HepG2 (cell line): ENCODE measurements around the gene RIIAD1. TPM values are rescaled to one million over a fixed set of nuclear protein-coding genes. Genes with fewer than 3 reads are reported as not detected.

Source experiments
- CHD4 ChIP-seq: fragments of 200-600 bp; sonication (generic); IDR thresholded peaks from 2 replicates; pipeline ENCODE4 v1.7.0; 2017; ENCODE audit warnings: mild to moderate bottlenecking, low read length, borderline replicate concordance
- DNMT3B ChIP-seq: conservative IDR thresholded peaks from 2 replicates; pipeline ENCODE4 v1.6.1; 2016; ENCODE audit warnings: missing biosample characterization, control low read depth
- MEIS2 ChIP-seq: sonication (generic); formaldehyde crosslinking; IDR thresholded peaks from 2 replicates; pipeline ENCODE4 v1.9.0; 2021; ENCODE audit warnings: mild to moderate bottlenecking, missing genetic modification reagents
- MTF2 ChIP-seq: sonication (generic); formaldehyde crosslinking; IDR thresholded peaks from 2 replicates; pipeline ENCODE4 v1.5.0; 2020; ENCODE audit warnings: missing genetic modification reagents, borderline replicate concordance
- POGZ ChIP-seq: sonication (generic); formaldehyde crosslinking; IDR thresholded peaks from 2 replicates; pipeline ENCODE4 v1.4.0; 2020; ENCODE audit warnings: mild to moderate bottlenecking, missing genetic modification reagents
- RERE ChIP-seq: IDR thresholded peaks from 2 replicates; pipeline ENCODE4 v1.6.1; 2016; ENCODE audit warnings: low read depth, missing genetic modification reagents, missing compliant biosample characterization
- SRSF9 ChIP-seq: fragments of 200-400 bp; formaldehyde crosslinking; IDR thresholded peaks from 2 replicates; pipeline ENCODE4 v1.6.1; 2018; ENCODE audit warnings: borderline replicate concordance, mild to moderate bottlenecking, low read depth, low read length; ENCODE audit not compliant: insufficient read depth, poor library complexity, severe bottlenecking
- U2AF1 ChIP-seq: fragments of 200-400 bp; formaldehyde crosslinking; optimal IDR thresholded peaks from 2 replicates; pipeline ENCODE3; 2017; ENCODE audit warnings: mild to moderate bottlenecking, low read depth, low read length
- ZNF17 ChIP-seq: sonication (generic); formaldehyde crosslinking; IDR thresholded peaks from 2 replicates; pipeline ENCODE4 v1.5.0; 2020; ENCODE audit warnings: mild to moderate bottlenecking, missing genetic modification reagents
- ZNF281 ChIP-seq: sonication (generic); formaldehyde crosslinking; IDR thresholded peaks from 2 replicates; pipeline ENCODE4 v1.4.0; 2020; ENCODE audit warnings: missing genetic modification reagents, borderline replicate concordance
- ZNF547 ChIP-seq: sonication (generic); formaldehyde crosslinking; IDR thresholded peaks from 2 replicates; pipeline ENCODE4 v1.5.1; 2020; ENCODE audit warnings: mild to moderate bottlenecking, missing genetic modification reagents
- ZNF788 ChIP-seq: sonication (generic); formaldehyde crosslinking; IDR thresholded peaks from 2 replicates; pipeline ENCODE4 v1.5.0; 2020; ENCODE audit warnings: mild to moderate bottlenecking, missing genetic modification reagents, borderline replicate concordance
- polyA plus RNA-seq, 8 experiments: library from polyadenylated mRNA; depleted of rRNA in 3 of 8; stranded (reverse) in 7 of 8; unstranded in 1 of 8; fragments of >200 nt; fragmentation: Illumina TruSeq in 4 of 8; extraction: Trizol in 4 of 8; gene quantifications; 2 replicates each; pipeline versions ENCODE4 v1.2.1 to v1.2.3, GENCODE V29; 2011 to 2016; ENCODE audit warnings: low read depth in 4 of 8, missing spikeins in 1 of 8, mixed read lengths in 1 of 8; ENCODE audit not compliant: insufficient read depth in 1 of 8
- total RNA-seq, 5 experiments: library from RNA; depleted of rRNA; stranded (reverse); fragments of >200 nt; fragmentation: Illumina TruSeq; extraction: Trizol; gene quantifications; 2 replicates each; pipeline ENCODE4 v1.2.3, GENCODE V29; 2016; ENCODE audit warnings: low read depth in 1 of 5

The RIIAD1 gene
- total and polyA plus RNA-seq, 2 of the 13 experiments (the other 11 are each of a cell fraction or from before 2014, with no cell fraction given): not detected

DNA sequence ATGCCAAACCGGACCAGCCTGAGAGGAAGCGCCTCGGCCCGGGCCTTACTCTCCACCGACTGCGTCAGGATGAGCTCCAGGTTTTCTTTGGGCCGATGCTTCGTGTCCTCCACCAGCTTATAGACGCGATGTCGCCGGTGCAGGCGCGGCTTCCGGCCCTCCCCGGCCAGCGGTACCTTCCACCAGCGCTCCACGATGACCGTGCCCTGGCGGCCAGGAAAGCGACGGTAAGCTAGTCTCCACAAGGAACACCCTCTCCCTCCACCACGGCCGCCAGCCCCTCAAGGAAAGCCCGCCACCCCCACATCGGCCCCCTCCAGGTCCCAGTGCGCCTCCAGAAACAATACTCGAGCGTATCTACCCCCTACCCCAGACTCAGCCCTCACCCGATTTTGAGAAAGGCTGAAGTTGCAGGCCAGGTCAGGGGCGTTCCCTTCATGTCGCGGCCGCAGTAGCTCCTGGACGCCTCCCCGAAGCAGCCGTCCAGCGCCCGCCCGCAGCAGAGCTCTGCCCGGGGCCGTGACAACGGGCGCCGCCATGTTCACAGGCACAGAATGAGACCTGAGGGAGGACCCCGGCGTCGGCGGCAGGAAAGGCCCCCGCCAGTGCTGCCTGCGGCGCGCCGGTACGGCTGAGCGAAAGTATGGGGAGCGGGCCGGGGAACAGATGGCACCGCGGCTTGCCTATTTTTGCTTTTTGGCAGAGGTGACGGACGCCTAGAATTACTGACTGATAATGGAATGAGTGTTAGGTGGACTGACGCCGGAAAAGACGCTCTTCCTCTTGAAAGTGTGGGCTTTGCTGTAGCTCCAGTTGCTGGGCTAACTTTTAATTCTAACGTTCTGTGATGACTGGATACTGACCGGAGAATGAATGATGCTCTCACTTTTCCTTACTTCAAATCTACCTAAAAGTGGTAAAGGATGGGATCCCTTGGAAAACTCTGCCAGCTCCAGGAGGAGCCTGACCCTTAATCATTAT is 41.9 kb downstream of the RIIAD1 start, which contains the start of gene MRPL9 (continued):
- TF ChIP-seq RERE (no peak), MEIS2 (CRISPR knock-in tag) (peak; percentile 45; the same call in 1 of the 2 replicates), U2AF1 (no peak), ZNF281 (CRISPR knock-in tag) (0 out of 2 replicates have a peak, but pooled peaks have one; percentile 28), POGZ (CRISPR knock-in tag) (peak; percentile 41; the same call in 1 of the 2 replicates), DNMT3B (CRISPR knock-in tag) (no peak), SRSF9 (no peak), ZNF17 (no peak), ZNF788 (CRISPR knock-in tag) (peak; percentile 63; the same call in 1 of the 2 replicates), CHD4 (no peak), MTF2 (no peak), ZNF547 (CRISPR knock-in tag) (peak; percentile 90)
